Astrocyte of the spinal cord (primary cell): Measurements from ENCODE around the gene WAS.

Source experiments
- DNase-seq: peaks from one replicate; pipeline ENCODE4 v3.0.0; 2011; ENCODE audit warnings: low read depth, low spot score
- H3K4me3 ChIP-seq: 2 replicates; pipeline ENCODE4 v1.5.1; 2011; ENCODE audit warnings: low read depth, mild to moderate bottlenecking, low read length, moderate library complexity
- in situ Hi-C: cut with HindIII; loops from 2 replicates; pipeline ENCODE4 v1.10.0; 2017; ENCODE audit warnings: low sequenced_read_pairs
- TF ChIP-seq, protein P1 (sequence below): IDR thresholded peaks from 2 replicates; pipeline ENCODE4 v1.5.1; 2012; ENCODE audit warnings: low read depth, mild to moderate bottlenecking, low read length, inconsistent platforms

Gene WAS

GRCh38 chrX:48713847-48714246 lies 30.2 kb downstream of the WAS start:
- TF ChIP-seq, protein P1, sequence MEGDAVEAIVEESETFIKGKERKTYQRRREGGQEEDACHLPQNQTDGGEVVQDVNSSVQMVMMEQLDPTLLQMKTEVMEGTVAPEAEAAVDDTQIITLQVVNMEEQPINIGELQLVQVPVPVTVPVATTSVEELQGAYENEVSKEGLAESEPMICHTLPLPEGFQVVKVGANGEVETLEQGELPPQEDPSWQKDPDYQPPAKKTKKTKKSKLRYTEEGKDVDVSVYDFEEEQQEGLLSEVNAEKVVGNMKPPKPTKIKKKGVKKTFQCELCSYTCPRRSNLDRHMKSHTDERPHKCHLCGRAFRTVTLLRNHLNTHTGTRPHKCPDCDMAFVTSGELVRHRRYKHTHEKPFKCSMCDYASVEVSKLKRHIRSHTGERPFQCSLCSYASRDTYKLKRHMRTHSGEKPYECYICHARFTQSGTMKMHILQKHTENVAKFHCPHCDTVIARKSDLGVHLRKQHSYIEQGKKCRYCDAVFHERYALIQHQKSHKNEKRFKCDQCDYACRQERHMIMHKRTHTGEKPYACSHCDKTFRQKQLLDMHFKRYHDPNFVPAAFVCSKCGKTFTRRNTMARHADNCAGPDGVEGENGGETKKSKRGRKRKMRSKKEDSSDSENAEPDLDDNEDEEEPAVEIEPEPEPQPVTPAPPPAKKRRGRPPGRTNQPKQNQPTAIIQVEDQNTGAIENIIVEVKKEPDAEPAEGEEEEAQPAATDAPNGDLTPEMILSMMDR: no peak
- no peak overlapping the region for H3K4me3 ChIP-seq
- in situ Hi-C loops: no loop called here
- no peak for DNase-seq

DNA sequence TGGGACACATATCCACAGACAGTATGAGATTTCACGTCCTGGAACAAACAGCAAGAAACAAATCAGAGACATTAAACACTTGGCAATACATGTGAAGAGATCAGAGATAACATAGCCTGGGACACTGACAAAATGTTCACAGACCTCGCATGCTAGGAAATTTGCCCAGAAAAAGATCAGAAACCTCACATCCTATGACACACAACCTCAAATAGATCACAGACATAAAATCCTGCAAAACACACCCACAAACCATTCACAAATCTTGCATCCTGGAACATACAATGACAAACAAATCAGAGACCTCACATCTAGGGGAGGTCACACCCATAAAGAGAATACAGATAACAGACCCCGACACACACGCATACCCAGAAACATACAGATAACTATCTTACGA lies 31.0 kb downstream of the WAS start:
- no peak for DNase-seq

DNA sequence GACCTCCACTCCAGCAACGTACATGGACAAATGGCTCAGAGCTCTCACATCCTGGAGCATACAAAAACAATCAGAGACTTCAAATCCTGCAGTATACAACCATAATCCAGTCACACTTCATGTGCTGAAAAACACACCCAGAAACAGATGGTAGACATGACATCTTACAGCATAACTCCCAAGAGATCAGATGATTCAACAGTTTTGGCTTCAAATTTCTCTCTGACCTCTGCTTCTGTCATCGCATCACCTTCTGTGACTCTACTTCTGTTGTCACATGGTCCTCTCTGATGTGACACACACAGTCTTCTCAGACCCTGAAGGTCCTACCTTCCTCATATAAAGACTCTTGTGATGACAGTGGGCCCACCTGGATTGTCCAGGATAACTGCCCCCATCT lies 31.5 kb downstream of the WAS start:
- peak; percentile 45 for DNase-seq

More for the DNA sequence above, 31.0 kb downstream of the WAS start:
- TF ChIP-seq, protein P1: no peak
- in situ Hi-C loops: no loop called here
- H3K4me3 ChIP-seq: no peak overlapping the region

DNA sequence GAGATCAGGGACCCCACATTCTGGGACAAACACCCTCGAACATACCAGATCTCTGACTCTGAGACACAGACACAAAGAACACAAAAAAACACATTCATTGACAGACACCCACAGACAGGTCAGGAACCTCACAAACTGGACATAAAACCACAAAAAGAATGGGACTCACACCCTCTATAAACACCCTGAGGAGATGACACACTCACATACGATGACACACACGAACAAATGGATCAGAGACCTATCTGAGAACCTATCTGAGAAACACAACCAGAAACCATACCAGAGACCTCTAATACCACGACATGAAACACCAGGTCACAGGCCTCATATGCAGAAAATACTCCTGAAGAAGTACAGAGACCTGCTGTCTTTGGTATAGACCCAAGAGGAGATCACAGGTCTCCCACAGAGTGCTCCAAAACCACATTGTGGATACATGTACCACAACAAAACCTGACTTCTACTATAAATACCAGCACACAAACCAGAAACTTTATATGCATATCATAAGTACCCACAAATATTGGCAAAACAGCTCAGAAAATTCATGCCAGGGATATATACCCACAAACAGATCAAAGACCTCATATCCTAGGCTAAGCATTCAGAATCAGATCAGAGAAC lies 32.4 kb downstream of the WAS start:
- TF ChIP-seq, protein P1: no peak

More for the DNA sequence above, 31.5 kb downstream of the WAS start:
- no peak overlapping the region for H3K4me3 ChIP-seq
- in situ Hi-C loops: no loop called here
- TF ChIP-seq, protein P1: no peak

DNA sequence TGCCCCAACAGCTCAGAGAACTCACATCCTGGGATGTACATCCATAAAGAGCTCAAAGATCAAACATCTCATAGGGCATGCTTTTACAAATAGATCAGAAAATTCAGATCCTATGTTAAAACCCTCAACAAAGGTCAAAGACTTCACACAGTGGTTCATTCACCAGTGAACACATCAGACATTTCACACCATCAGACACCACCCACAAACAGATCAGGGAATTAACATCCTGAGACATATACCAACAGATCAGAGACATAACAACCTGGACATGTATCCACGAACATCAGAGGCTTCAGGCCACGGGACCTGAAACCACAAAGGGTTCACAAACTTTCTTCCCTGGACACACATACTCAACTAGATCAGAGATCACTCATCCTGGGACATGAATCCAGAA lies 36.4 kb downstream of the WAS start:
- no peak for DNase-seq
- no peak overlapping the region for H3K4me3 ChIP-seq
- TF ChIP-seq, protein P1: no peak
- in situ Hi-C loops: no loop called here

More for the DNA sequence above, 32.4 kb downstream of the WAS start:
- DNase-seq: peak; percentile 58
- in situ Hi-C loops: no loop called here
- no peak overlapping the region for H3K4me3 ChIP-seq

DNA sequence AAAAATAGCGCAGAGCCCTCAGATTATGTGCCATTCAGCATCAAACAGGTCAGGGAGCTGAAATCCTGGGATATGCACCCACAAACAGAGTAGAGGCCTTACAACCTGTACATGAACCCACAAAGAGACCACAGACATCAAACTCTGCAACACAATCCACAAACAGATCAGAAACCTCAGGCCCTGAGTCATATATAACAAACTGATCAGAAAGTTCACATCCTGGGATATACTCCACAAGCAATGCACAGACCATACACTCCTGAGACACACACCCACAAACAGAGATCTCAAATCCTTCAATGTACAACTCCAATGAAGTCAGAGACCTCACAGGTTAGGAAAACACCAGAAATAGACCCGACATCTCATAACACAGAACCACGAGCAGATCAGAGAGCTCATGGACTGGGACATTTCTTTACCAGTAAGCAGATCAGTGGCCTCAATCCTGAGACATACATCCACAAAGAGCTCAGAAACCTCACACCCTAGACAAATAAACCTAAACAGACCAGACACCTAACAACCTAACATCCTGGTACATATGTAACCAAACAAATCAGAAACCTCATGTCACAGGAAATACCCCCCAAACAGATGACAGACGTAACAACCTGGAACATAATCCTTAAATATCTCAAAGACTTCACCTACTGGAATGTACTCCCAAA lies 37.1 kb downstream of the WAS start:
- DNase-seq: no peak
- no peak overlapping the region for H3K4me3 ChIP-seq
- in situ Hi-C loops: no loop called here
- TF ChIP-seq, protein P1: no peak
